Measurements from ENCODE around the gene SNX33.

The SNX33 gene

GRCh38 chr15:75640483-75641178, 7.1 kb upstream of the SNX33 start:
- peak in 5 of 56 donors; percentile 12 to 67 (median 61) for DNase-seq

- DNase-seq = no peak
Observed at GRCh38 chr15:75641179-75641503, 6.6 kb upstream of the SNX33 start.

- DNase-seq = no peak
Observed at GRCh38 chr15:75641603-75642002, 6.1 kb upstream of the SNX33 start.

- no peak for DNase-seq
Observed at GRCh38 chr15:75644376-75644775, 3.3 kb upstream of the SNX33 start.

- DNase-seq = no peak
Observed at GRCh38 chr15:75646112-75646943, 1.4 kb upstream of the SNX33 start.

GRCh38 chr15:75646944-75647364, 758 bp upstream of the SNX33 start:
- peak in 8 of 56 donors; percentile 23 to 55 (median 50) for DNase-seq

- DNase-seq = peak in 27 of 56 donors; percentile 10 to 61 (median 38)
Observed at GRCh38 chr15:75648156-75649000, 666 bp downstream of the SNX33 start.

- DNase-seq = no peak
Observed at GRCh38 chr15:75649045-75649761, 1.5 kb downstream of the SNX33 start.

- DNase-seq = no peak
Observed at GRCh38 chr15:75649848-75650247, 2.1 kb downstream of the SNX33 start.

- DNase-seq = peak in 1 of 56 donors; percentile 24
Observed at GRCh38 chr15:75650908-75651809, 3.4 kb downstream of the SNX33 start.

GRCh38 chr15:75651810-75652543, 4.3 kb downstream of the SNX33 start:
- no peak for DNase-seq

- no peak for DNase-seq
Observed at GRCh38 chr15:75653347-75653913, 5.7 kb downstream of the SNX33 start.

- DNase-seq = no peak
Observed at GRCh38 chr15:75654201-75654907, 6.6 kb downstream of the SNX33 start.

GRCh38 chr15:75655931-75656330, 8.2 kb downstream of the SNX33 start:
- no peak for DNase-seq

GRCh38 chr15:75656331-75656730, 8.6 kb downstream of the SNX33 start:
- no peak for DNase-seq

GRCh38 chr15:75656813-75657212, 9.1 kb downstream of the SNX33 start:
- no peak for DNase-seq

- DNase-seq = no peak
Observed at GRCh38 chr15:75659141-75659771, 11.5 kb downstream of the SNX33 start.
